Breast epithelium (tissue), 3 donors: ENCODE results near the gene TIGIT.

Experiments
- POLR2A ChIP-seq: fragments of 450-650 bp; IDR thresholded peaks from one replicate; pipeline ENCODE4 v1.6.1; 2016; ENCODE audit warnings: antibody characterized with exemption, mild to moderate bottlenecking, moderate library complexity
- POLR2AphosphoS5 ChIP-seq, 3 donors: sonication (generic); formaldehyde crosslinking; IDR thresholded peaks; one replicate each; pipeline ENCODE4 v1.6.1; 2017; ENCODE audit warnings: antibody characterized with exemption in 3 of 3
- TF ChIP-seq, protein P1 (sequence below), 3 donors: fragments of 450-650 bp; IDR thresholded peaks; one replicate each; pipeline ENCODE4 v1.5.1; 2016 to 2017; ENCODE audit warnings: antibody characterized with exemption in 3 of 3, mild to moderate bottlenecking in 3 of 3, moderate library complexity in 3 of 3

GRCh38 chr3:114336122-114336697, 42.4 kb downstream of the TIGIT start:
- TF ChIP-seq, protein P1, sequence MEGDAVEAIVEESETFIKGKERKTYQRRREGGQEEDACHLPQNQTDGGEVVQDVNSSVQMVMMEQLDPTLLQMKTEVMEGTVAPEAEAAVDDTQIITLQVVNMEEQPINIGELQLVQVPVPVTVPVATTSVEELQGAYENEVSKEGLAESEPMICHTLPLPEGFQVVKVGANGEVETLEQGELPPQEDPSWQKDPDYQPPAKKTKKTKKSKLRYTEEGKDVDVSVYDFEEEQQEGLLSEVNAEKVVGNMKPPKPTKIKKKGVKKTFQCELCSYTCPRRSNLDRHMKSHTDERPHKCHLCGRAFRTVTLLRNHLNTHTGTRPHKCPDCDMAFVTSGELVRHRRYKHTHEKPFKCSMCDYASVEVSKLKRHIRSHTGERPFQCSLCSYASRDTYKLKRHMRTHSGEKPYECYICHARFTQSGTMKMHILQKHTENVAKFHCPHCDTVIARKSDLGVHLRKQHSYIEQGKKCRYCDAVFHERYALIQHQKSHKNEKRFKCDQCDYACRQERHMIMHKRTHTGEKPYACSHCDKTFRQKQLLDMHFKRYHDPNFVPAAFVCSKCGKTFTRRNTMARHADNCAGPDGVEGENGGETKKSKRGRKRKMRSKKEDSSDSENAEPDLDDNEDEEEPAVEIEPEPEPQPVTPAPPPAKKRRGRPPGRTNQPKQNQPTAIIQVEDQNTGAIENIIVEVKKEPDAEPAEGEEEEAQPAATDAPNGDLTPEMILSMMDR (IDR thresholded peaks at IDR 0.05): peak in 2 of 3 donors; percentile 21 to 23
- TF ChIP-seq POLR2AphosphoS5 (IDR thresholded peaks at IDR 0.05) (no peak), POLR2A (no peak)
